GM18951 (cell line): ENCODE results near the gene MIOS.

ENCODE experiments used
- POLR2A ChIP-seq: IDR thresholded peaks from 4 replicates; pipeline ENCODE4 v1.6.1; 2011; ENCODE audit warnings: mild to moderate bottlenecking; ENCODE audit not compliant: insufficient read length, insufficient read depth; ENCODE audit errors: extremely low read depth
- in situ Hi-C: fragments of 300-500 bp; cut with MboI; formaldehyde crosslinking; loops from one replicate; pipeline ENCODE4 v1.12.0; 2022; ENCODE audit warnings: low sequenced_read_pairs, mixed read lengths, inconsistent platforms; ENCODE audit not compliant: unreplicated experiment

The MIOS gene

DNA sequence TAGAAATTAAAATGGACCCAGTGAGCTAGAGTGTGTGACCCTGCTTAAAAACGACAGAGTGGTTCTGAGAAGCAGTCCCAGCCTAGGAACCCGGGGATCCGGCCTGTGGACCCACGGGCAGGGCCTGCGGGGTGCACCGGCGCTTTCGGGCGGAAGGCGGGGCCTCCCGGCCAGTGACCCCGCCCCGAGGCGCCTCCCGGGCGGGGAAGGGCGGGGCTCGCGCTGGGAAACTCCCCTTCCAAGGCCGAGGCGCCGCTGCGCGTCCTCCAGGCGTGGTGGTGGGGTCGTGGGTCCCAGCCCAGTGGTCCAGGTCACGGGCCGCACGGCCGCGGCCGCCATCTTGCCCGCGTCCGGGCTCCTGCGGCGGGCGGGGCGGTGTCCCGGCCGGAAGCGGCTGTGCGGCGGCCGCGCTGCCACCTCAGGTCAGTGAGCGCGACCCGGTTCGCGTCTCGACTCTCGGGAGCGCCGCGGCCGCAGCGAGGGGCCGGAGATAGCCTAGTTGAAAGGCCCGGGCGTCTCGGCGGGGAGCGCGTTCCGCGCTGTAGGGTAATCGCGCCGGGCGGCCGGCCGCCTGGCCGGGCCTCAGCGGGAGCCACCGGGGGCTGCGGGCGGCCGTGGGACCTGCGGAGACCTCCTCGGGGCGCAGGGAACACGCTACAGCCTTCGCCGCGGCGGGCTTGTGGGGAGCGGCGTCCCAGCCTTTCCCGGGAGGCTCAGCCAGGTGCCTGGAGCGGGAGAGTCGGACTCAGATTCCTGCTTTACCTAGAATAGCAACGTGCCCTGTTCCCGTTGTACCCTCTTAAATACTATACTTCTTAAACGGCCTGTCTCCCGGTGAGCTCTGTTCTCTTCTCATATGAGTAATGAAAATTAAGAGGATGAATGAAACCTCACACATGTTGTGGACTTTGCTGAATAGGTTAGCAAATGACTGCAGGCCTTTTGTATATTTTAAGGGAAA, at the start of gene MIOS:
Gene MIOS (plus strand): TSS at position 234 of the 961 bp plus-strand sequence. CDS start 5,592 bp downstream, outside the sequence.
- TF ChIP-seq POLR2A, result peak; percentile 87
- in situ Hi-C loops, result no loop called here

DNA sequence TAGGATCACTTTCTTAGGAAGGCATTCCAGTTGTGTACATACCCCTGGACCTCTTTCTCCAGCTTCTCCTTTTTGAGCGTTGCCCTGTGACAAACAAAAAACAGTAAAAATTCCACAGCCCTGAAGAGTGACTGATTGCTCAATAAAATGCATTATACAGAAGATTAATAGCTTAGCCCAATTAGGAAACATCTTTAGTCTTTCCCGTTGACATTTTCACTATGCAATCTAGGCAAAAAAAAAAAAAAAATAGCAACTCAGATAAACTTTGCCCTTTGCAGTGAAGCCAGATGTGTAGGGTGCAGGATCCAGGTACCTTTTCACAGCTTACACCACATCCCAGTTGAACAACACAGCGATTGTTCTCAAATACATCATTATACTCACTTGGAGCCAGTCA, 48.9 kb upstream of the MIOS start:
- TF ChIP-seq POLR2A, result no peak

DNA sequence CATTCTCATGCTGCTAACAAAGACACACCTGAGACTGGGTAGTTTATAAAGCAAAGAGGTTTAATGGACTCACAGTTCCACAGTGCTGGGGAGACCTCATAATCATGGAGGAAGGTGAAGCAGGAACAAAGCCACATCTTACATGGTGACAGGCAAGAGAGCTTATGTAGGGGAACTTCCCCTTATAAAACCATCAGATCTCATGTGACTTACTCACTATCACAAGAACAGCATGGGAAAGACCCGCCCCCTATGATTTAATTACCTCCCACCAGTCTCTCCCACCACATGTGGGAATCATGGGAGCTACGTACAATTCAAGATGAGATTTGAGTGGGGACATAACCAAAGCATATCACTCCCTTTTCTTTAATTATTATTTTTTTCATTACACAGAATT, 47.6 kb upstream of the MIOS start:
- no peak for TF ChIP-seq POLR2A
- in situ Hi-C loops, result no loop called here

More for the DNA sequence above, 48.9 kb upstream of the MIOS start:
- in situ Hi-C loops, result no loop called here

DNA sequence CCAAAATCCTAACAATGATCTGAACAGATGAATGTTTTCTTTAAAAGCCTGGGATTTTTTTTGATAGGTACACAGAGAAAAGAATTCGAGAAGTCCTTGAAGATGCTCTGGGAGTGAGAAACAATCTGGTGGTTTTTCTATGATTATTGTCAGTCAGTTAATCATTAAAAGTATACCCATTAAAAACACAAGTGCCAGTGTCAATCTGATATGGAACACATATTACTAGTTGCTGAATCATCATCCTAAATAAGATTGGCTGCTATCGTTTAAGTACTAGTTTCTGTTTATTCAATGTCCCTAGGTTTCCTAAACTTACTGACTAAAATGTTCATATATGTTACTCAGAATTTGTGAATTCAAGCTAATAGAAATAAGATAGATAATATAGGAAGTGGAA, 47.2 kb upstream of the MIOS start:
- in situ Hi-C loops, result no loop called here

DNA sequence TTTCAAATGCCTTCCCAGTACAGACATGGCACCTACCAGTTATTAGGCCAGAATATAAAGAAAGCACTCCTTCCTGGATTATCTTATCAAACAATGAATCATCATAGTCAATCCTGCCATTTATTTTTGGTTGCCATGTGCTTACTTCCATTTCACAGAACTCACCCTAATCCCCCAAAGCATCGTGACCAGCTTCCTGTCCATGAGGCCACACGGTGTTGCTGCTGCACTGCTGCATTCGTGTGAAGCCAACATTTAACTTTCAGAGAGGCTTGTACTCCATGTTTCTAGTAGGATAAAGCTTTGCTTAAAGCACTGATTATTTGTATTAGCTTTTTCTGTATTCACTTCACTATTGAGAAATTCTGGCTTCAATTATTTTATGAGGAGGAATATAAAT, 45.4 kb upstream of the MIOS start:
- in situ Hi-C loops, result no loop called here
- TF ChIP-seq POLR2A, result no peak

More for the DNA sequence above, 47.2 kb upstream of the MIOS start:
- TF ChIP-seq POLR2A, result no peak

DNA sequence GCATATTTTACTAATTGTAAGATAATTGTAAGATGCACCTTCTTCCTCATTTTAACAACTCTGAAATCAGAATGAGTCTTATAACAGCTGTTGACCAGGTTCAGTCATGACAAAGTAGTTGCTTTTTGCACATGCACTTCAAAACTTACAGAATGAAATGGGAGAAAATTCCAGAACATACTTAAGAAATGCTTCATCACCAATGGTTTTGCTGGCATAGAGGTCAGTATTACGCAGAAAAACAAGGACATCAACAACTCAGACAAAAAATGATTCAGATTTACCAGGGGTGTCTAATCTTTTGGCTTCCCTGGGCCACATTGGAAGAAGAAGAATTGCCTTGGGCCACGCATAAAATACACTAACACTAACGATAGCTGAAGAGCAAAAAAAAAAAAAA, 44.3 kb upstream of the MIOS start:
- in situ Hi-C loops, result no loop called here

DNA sequence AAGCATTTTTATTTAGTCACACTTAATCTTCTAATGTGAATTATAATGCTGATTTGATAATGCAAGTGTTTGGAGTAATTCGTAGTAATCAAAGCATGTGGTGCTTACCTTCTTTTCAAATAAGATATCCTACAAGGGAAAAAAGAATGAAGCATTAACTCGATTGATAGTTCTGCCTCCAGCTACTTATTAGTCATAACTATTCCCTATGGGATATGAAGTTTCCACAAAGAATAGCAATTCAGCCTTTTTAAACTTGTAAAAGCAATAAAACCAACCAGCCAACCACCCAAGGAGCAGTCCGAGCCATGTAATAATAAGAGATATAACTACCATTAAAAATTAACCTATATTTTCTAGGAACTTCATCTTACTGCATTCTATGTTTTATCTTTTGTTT, 42.6 kb upstream of the MIOS start:
- TF ChIP-seq POLR2A, result no peak
- in situ Hi-C loops, result no loop called here

More for the DNA sequence above, 44.3 kb upstream of the MIOS start:
- no peak for TF ChIP-seq POLR2A

DNA sequence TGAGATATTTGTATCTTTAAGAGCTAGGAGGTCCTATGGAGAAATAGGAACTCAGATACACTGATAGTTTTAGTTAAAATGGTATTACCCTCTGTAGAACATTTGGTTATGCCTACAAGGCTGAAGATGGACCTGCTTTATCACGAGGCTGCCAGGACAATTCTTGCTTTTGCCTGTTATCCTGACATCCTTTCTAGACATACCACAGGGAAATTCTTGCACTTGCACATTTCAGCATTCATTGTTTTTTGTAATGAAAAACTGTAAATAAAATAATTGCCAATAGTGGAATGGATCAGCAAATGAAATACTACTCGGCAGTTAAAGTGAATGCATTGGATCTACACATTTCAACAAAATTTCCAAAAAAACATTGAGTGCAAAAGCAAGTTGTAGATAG, 40.7 kb upstream of the MIOS start:
- in situ Hi-C loops, result loop anchor here (25.0 kb wide), 1 partner anchor 564 kb away; no protein-coding TSS in a partner anchor
- TF ChIP-seq POLR2A, result no peak

DNA sequence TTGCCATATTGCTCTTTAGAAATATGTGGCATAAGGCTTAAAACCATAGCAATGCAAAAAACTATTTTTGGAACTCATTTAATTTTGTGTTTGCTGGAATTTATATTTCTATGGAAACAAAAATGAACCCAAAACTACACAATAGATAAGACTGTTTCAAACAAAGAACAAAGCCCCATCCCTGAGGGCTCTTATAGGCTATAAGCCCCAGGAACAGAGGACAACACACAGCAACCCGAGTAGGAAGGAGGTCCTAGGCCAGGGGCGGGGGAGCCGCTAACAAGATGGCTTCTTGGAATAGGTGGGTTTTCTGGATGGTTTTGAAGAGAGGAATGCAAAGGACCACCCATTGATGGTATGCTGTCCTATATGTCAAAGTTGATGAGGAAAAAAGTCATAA, 39.6 kb upstream of the MIOS start:
- TF ChIP-seq POLR2A, result no peak
- in situ Hi-C loops, result loop anchor here (25.0 kb wide), 1 partner anchor 565 kb away; no protein-coding TSS in a partner anchor

DNA sequence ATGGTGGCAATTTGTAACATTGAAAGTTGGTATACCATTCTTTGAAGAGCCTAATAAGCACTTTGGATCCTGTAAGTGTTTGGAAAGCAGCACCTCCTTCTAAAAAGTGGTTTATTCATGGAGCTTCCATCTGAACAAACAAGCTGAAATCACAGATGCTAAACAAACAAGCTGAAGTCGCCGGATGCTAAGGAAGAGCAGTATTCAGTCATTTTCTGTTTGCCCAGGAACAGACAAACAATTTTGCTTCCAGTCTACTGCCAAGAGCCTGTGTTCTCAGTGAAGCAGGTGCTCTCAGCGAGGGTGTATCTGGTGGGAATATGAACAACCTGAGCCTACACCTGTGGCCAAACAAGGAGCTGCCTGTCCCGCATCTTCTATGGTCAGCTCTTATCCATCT, 37.4 kb upstream of the MIOS start:
- in situ Hi-C loops, result loop anchor here (25.0 kb wide), 1 partner anchor 567 kb away; no protein-coding TSS in a partner anchor

DNA sequence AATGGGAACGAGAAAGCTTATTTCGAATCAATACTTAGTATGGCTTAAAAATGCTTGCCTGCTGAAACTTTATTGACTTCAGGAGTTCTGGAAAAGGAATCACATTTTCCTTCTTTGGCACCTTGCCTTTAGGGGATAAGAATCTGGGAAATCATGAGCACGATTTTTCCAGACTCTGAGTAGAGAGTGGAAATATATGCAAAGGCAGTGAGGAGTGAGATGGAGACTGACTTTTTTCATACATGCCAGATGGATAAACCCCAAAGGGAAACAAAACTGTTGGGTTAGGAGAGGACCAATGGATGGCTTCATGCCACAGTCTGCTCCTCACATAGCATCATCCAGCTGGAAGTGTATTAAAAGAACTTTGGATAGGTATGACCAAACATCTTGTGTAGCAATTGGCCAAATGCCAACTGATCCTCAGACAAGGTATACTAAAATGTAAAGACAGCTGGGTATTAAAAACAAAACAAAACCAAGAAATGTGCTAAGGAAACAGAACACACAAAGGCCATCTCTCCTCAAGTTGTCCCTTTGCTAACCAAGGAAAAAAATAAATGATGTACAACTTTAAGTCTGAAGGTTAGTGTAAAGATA, 32.8 kb upstream of the MIOS start:
- TF ChIP-seq POLR2A, result no peak
- in situ Hi-C loops, result loop anchor here (25.0 kb wide), 1 partner anchor 572 kb away; no protein-coding TSS in a partner anchor

More for the DNA sequence above, 37.4 kb upstream of the MIOS start:
- TF ChIP-seq POLR2A, result no peak

DNA sequence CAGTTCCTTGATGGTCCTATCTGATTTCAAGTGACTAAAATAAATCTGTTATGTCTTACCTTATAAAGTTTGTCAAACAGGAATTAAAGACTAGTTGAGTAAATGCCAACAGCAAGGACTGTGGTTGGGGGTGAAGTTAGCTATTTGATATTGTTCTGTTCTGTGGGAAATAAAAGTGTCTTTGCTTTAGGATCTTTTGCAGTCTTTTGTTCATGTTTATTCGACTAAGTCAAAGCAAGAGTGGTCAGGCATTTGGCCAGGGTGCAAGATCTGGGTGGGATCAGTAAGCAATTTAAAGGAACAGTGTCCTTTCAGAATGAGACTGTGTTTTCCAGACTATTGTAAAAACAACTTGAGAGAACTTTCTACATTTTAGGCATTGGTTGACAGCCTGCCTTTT, 31.0 kb upstream of the MIOS start, which contains the start of gene COL28A1:
Gene COL28A1 (minus strand): TSS at position 183 of the 400 bp plus-strand sequence. CDS start 2,998 bp downstream, outside the sequence.
- in situ Hi-C loops, result loop anchor here (5.0 to 25.0 kb wide), 2 partner anchors 433 to 573 kb away; no protein-coding TSS in a partner anchor
- TF ChIP-seq POLR2A, result no peak

DNA sequence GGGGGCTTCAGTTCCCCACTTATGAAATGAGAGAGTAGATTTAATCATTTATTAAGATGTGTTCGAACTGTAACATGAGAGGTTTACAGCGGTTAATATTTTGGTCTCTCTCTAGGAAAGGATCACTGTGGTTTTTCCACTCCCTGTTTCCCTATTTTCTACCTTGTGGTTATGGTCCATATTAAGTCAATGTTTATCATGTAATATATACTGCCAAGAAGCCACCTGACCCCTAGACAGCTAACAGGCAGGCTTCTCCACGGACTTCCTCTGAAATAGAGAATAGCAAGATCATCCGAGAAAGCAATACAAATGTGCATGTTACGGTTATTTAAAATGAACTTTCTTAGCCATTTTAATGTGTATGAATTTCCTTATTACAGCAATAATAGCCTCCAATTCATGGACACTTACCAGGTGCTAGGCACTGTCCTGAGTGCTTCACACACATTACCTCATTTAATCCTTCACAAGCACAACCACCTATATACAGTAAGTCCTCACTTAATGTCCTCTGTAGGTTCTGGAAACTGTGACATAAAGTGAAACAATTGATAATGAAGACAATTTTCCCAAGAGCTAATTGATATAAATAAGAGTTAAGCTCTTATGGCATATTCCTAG, 30.2 kb upstream of the MIOS start:
- no peak for TF ChIP-seq POLR2A
- in situ Hi-C loops, result loop anchor here (5.0 to 25.0 kb wide), 2 partner anchors 434 to 574 kb away; no protein-coding TSS in a partner anchor

DNA sequence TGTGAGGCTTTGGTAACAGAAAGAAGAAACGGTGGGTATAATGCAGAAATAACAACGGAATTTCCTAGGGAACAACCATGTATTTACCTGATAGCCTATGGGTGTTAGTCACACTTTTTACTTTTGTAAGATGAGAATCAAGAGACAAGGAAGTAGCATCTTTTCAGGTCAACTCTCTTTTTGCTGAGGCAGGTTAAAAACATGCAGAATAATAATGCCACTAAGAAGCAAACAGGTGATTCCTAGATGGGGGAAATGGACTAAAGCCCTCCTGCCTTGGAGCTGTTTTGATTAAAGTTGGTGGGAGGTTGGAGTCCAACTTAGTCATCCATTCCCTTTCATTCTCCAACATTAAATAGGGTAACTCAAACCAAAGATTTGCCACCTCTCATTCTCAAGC, 29.0 kb upstream of the MIOS start:
- no peak for TF ChIP-seq POLR2A
- in situ Hi-C loops, result loop anchor here (5.0 to 25.0 kb wide), 2 partner anchors 435 to 575 kb away; no protein-coding TSS in a partner anchor
